ENCODE results near the gene PACSIN1.

Gene PACSIN1

DNA sequence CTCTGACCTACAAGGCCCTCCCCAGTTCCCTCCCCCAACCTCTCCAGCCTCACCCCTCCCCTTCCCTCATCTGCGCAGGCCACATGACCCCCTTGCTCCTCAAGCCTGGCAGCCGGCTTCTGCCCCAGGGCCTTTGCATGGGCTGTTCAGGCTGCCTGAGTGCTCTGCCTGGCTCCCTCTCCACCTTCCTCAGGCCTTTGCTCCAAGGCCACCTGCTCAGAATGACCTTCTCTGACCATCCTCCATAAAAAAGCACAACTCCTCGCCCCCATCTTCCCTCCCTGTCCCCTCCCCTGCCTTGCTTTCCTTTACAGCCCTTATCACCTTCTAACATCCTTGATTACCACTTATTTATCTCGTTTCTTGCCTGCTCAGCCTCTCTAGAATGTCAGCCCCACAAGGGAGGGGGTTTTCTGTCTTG, 51.6 kb downstream of the PACSIN1 start:
- no peak overlapping the region for H3K27ac ChIP-seq (ENCODE audit: insufficient read depth in 1 of 2, low read depth in 1 of 2, low read length in 2 of 2, poor library complexity in 1 of 2, severe bottlenecking in 2 of 2)
- 76% methylated on average over 4 of the region's 4 CpGs for WGBS (ENCODE audit: insufficient coverage)
- ChIA-PET CTCF (no interaction called here), POLR2A (no interaction called here)
- H3K4me3 ChIP-seq (ENCODE audit: control insufficient read depth in 1 of 7, extremely low read depth in 1 of 7, insufficient read depth in 4 of 7, low read depth in 2 of 7, low read length in 6 of 7) = no peak overlapping the region
- peaks cover 0 to 10% (median 6%) of the 10 kb centered on the region in 4 experiments for H3K4me1 ChIP-seq (ENCODE audit: control extremely low read depth in 1 of 4, control insufficient read depth in 4 of 4, insufficient read depth in 4 of 4, low read length in 3 of 4)
- peaks cover 0 to 19% (median 1%) of the 10 kb centered on the region in 5 experiments for H3K27me3 ChIP-seq (replicated peaks in 2 of 5; ENCODE audit: control insufficient read depth in 4 of 5, insufficient read depth in 5 of 5, low read length in 4 of 5)
- DNase-seq = peak; percentile 6 to 18 (median 14)
- no peaks in the 10 kb centered on the region for H3K9me3 ChIP-seq (ENCODE audit: control extremely low read depth in 1 of 5, control insufficient read depth in 4 of 5, insufficient read depth in 2 of 5, low read depth in 1 of 5, low read length in 4 of 5)
- H3K36me3 ChIP-seq (ENCODE audit: control insufficient read depth in 4 of 4, insufficient read depth in 4 of 4, low read length in 3 of 4) = no peaks in the 10 kb centered on the region

DNA sequence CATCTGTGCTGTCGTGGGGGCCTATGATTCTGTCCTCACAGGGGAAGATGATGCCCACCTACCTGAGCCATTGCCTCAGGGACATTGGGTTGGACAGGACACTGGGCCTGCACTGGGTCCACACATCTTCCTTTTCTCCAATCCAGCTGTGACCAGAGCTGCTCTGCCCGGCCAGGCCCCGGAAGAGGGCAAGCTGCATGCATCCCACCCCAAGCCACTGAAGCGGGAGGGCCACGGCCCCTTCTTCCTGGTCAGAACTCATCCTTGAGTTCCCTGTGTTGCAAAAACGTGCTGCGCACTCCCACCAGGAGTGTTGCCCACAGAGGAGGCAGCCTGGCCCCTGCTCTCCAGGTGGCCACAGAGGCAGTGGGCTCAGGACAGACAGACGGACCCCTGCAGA, 52.1 kb downstream of the PACSIN1 start:
- ChIA-PET POLR2A (no interaction called here), CTCF (no interaction called here)
- no peaks in the 10 kb centered on the region for H3K9me3 ChIP-seq (ENCODE audit: control extremely low read depth in 1 of 5, control insufficient read depth in 4 of 5, insufficient read depth in 2 of 5, low read depth in 1 of 5, low read length in 4 of 5)
- WGBS (ENCODE audit: insufficient coverage) = 94% methylated on average over 7 of the region's 8 CpGs
- no peak overlapping the region for H3K4me3 ChIP-seq (ENCODE audit: control insufficient read depth in 1 of 7, extremely low read depth in 1 of 7, insufficient read depth in 4 of 7, low read depth in 2 of 7, low read length in 6 of 7)
- no peak for DNase-seq
- peaks cover 0 to 13% (median 6%) of the 10 kb centered on the region in 4 experiments for H3K4me1 ChIP-seq (ENCODE audit: control extremely low read depth in 1 of 4, control insufficient read depth in 4 of 4, insufficient read depth in 4 of 4, low read length in 3 of 4)
- peaks cover 0 to 19% (median 1%) of the 10 kb centered on the region in 5 experiments for H3K27me3 ChIP-seq (replicated peaks in 2 of 5; ENCODE audit: control insufficient read depth in 4 of 5, insufficient read depth in 5 of 5, low read length in 4 of 5)
- H3K36me3 ChIP-seq (ENCODE audit: control insufficient read depth in 4 of 4, insufficient read depth in 4 of 4, low read length in 3 of 4) = no peaks in the 10 kb centered on the region
- H3K27ac ChIP-seq (ENCODE audit: insufficient read depth in 1 of 2, low read depth in 1 of 2, low read length in 2 of 2, poor library complexity in 1 of 2, severe bottlenecking in 2 of 2) = no peak overlapping the region

GRCh38 chr6:34518669-34519365, 52.9 kb downstream of the PACSIN1 start:
- Histone ChIP-seq H3K27me3 (replicated peaks in 2 of 5; ENCODE audit: control insufficient read depth in 4 of 5, insufficient read depth in 5 of 5, low read length in 4 of 5) (peaks cover 0 to 19% (median 1%) of the 10 kb centered on the region in 5 experiments), H3K9me3 (ENCODE audit: control extremely low read depth in 1 of 5, control insufficient read depth in 4 of 5, insufficient read depth in 2 of 5, low read depth in 1 of 5, low read length in 4 of 5) (no peaks in the 10 kb centered on the region), H3K27ac (ENCODE audit: insufficient read depth in 1 of 2, low read depth in 1 of 2, low read length in 2 of 2, poor library complexity in 1 of 2, severe bottlenecking in 2 of 2) (no peak overlapping the region), H3K4me3 (ENCODE audit: control insufficient read depth in 1 of 7, extremely low read depth in 1 of 7, insufficient read depth in 4 of 7, low read depth in 2 of 7, low read length in 6 of 7) (no peak overlapping the region), H3K4me1 (ENCODE audit: control extremely low read depth in 1 of 4, control insufficient read depth in 4 of 4, insufficient read depth in 4 of 4, low read length in 3 of 4) (peaks cover 0 to 13% (median 6%) of the 10 kb centered on the region in 4 experiments), H3K36me3 (ENCODE audit: control insufficient read depth in 4 of 4, insufficient read depth in 4 of 4, low read length in 3 of 4) (no peaks in the 10 kb centered on the region)
- CTCF ChIA-PET = interaction anchor here (0.9 kb wide), 1 partner anchor 39 kb away, joined by 3 read pairs; no protein-coding TSS in a partner anchor
- DNase-seq = no peak
- POLR2A ChIA-PET = no interaction called here
- WGBS (ENCODE audit: insufficient coverage) = no CpG with 5 or more reads among the region's 4 CpGs

DNA sequence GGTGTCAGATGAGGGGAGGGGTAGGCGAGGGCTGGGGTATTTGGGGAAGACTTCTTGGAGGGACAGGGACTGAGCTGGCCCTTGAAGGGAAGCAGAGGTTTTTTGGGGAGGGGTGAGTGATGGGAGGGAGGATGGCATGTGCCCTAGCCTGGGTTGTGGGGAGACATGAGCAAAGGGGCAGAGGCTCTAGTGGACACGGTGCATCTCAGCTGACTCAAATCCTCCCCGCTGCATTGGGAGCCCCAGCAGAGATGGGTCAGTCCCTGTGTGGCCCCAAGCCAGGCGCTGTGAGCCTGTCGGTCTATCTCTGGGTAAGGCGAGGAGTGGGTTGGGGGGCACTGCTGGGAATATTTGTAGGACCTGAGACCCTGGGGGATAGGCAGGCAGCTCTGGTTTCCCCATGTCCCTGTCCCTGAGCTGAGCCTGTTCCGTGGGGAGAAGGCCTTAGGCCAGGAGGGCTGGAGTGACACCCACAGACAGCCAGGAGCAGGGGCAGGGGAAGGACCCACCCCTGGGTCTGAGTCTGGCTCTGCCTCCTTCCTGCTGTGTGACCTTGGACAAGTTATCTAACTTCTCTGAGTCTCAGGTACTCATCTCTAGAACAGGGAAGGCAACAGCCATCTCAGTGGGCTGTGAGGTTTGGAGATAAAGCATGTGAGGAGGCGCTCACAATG, 54.2 kb downstream of the PACSIN1 start:
- H3K36me3 ChIP-seq (ENCODE audit: control insufficient read depth in 4 of 4, insufficient read depth in 4 of 4, low read length in 3 of 4) = no peaks in the 10 kb centered on the region
- ChIA-PET CTCF (interaction anchor here (0.9 kb wide), 1 partner anchor 38 kb away, joined by 3 read pairs; no protein-coding TSS in a partner anchor), POLR2A (no interaction called here)
- no peaks in the 10 kb centered on the region for H3K9me3 ChIP-seq (ENCODE audit: control extremely low read depth in 1 of 5, control insufficient read depth in 4 of 5, insufficient read depth in 2 of 5, low read depth in 1 of 5, low read length in 4 of 5)
- WGBS (ENCODE audit: insufficient coverage) = 100% methylated on average over 7 of the region's 8 CpGs
- peaks cover 0 to 10% (median 5%) of the 10 kb centered on the region in 4 experiments for H3K4me1 ChIP-seq (ENCODE audit: control extremely low read depth in 1 of 4, control insufficient read depth in 4 of 4, insufficient read depth in 4 of 4, low read length in 3 of 4)
- H3K27ac ChIP-seq (ENCODE audit: insufficient read depth in 1 of 2, low read depth in 1 of 2, low read length in 2 of 2, poor library complexity in 1 of 2, severe bottlenecking in 2 of 2) = no peak overlapping the region
- peaks cover 0 to 8% (median 1%) of the 10 kb centered on the region in 5 experiments for H3K27me3 ChIP-seq (replicated peaks in 2 of 5; ENCODE audit: control insufficient read depth in 4 of 5, insufficient read depth in 5 of 5, low read length in 4 of 5)
- no peak for DNase-seq
- no peak overlapping the region for H3K4me3 ChIP-seq (ENCODE audit: control insufficient read depth in 1 of 7, extremely low read depth in 1 of 7, insufficient read depth in 4 of 7, low read depth in 2 of 7, low read length in 6 of 7)

- WGBS (ENCODE audit: insufficient coverage) = 97% methylated on average over 18 of the region's 24 CpGs
- Histone ChIP-seq H3K36me3 (ENCODE audit: control insufficient read depth in 4 of 4, insufficient read depth in 4 of 4, low read length in 3 of 4) (no peaks in the 10 kb centered on the region), H3K27ac (ENCODE audit: insufficient read depth in 1 of 2, low read depth in 1 of 2, low read length in 2 of 2, poor library complexity in 1 of 2, severe bottlenecking in 2 of 2) (no peak overlapping the region), H3K27me3 (replicated peaks in 2 of 5; ENCODE audit: control insufficient read depth in 4 of 5, insufficient read depth in 5 of 5, low read length in 4 of 5) (peaks cover 0 to 1% (median under 1%) of the 10 kb centered on the region in 5 experiments), H3K9me3 (ENCODE audit: control extremely low read depth in 1 of 5, control insufficient read depth in 4 of 5, insufficient read depth in 2 of 5, low read depth in 1 of 5, low read length in 4 of 5) (no peaks in the 10 kb centered on the region), H3K4me3 (ENCODE audit: control insufficient read depth in 1 of 7, extremely low read depth in 1 of 7, insufficient read depth in 4 of 7, low read depth in 2 of 7, low read length in 6 of 7) (no peak overlapping the region), H3K4me1 (ENCODE audit: control extremely low read depth in 1 of 4, control insufficient read depth in 4 of 4, insufficient read depth in 4 of 4, low read length in 3 of 4) (peaks cover 0 to 10% (median 5%) of the 10 kb centered on the region in 4 experiments)
- no peak for DNase-seq
- ChIA-PET CTCF (no interaction called here), POLR2A (no interaction called here)
Measured at GRCh38 chr6:34520645-34521462, 55.0 kb downstream of the PACSIN1 start.

DNA sequence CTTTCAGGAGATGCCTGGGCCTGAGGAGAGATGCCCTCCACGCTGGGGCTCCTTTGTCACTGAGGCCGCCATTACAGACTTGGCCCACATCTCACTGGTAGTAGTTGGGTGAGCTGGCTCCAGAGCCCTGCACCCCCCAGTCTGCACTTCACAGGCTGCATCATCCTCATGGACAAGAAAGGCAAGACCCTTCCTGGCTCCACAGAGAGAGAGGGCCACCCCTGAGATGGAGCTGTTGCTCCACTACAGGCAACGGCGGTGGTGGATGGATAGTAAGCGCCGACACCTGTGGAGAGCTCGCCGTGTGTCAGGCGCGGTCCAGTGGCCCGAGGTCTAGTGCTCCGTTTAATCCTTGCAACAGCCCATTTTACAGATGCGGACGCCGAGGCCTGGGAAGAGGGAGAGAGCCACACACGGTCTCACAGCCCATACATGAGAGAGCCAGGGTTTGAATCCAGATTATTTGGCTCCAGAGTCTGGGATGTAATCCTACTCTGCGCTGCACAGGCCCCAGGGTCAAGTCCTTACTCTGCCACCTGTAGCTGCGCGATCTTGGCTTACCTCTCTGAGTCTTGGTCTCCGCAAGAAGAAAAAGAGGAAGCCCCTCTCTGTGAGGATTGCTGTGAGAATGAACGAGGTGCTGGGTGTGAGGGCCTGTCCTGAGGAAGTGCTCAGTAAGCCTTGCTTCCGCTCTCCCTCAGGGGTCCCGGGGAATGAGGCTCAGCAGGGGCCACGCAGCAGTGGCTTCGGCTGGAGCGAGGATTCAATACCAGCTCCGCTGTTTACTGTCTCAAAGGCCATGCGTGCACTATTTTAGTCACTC, 55.8 kb downstream of the PACSIN1 start:
- H3K36me3 ChIP-seq (ENCODE audit: control insufficient read depth in 4 of 4, insufficient read depth in 4 of 4, low read length in 3 of 4) = no peaks in the 10 kb centered on the region
- ChIA-PET POLR2A (no interaction called here), CTCF (interaction anchor here (1.3 to 2.2 kb wide), 3 partner anchors 42 to 89 kb away, joined by 3 to 5 read pairs (median 4); no protein-coding TSS in a partner anchor)
- peaks cover 0 to 15% (median 8%) of the 10 kb centered on the region in 4 experiments for H3K4me1 ChIP-seq (ENCODE audit: control extremely low read depth in 1 of 4, control insufficient read depth in 4 of 4, insufficient read depth in 4 of 4, low read length in 3 of 4)
- H3K4me3 ChIP-seq (ENCODE audit: control insufficient read depth in 1 of 7, extremely low read depth in 1 of 7, insufficient read depth in 4 of 7, low read depth in 2 of 7, low read length in 6 of 7) = no peak overlapping the region
- DNase-seq = peak; percentile 40 to 82 (median 79)
- WGBS (ENCODE audit: insufficient coverage) = 70% methylated on average over 24 of the region's 28 CpGs
- no peaks in the 10 kb centered on the region for H3K9me3 ChIP-seq (ENCODE audit: control extremely low read depth in 1 of 5, control insufficient read depth in 4 of 5, insufficient read depth in 2 of 5, low read depth in 1 of 5, low read length in 4 of 5)
- H3K27ac ChIP-seq (ENCODE audit: insufficient read depth in 1 of 2, low read depth in 1 of 2, low read length in 2 of 2, poor library complexity in 1 of 2, severe bottlenecking in 2 of 2) = no peak overlapping the region
- no peaks in the 10 kb centered on the region for H3K27me3 ChIP-seq (replicated peaks in 2 of 5; ENCODE audit: control insufficient read depth in 4 of 5, insufficient read depth in 5 of 5, low read length in 4 of 5)
